ENCODE measurements around the gene RAB43.
"Not testable (repeated sequence)": the region's sequence is repeated elsewhere in the genome, so short reads cannot be mapped to it uniquely, and the experiment has no call there.

RAB43 gene

DNA sequence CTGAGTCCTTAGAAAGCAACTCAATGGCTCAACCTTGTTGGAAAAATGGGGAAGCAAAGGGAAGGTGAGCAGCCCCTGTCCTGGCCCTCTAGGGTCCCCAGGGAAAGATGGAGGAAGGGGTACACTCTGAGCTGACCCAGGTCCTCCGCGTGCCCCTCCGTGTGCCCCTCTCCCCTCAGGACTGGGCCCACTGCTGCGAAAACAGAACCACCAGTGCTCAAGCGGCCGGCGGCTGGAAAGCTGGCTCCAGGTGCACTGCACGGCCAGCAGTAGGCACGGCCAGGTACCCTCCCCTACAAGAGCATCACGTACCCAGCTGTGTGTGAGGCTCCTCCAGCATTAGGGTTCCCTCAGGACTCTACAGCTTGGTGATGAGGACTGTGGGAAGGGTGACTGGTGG, 26.3 kb downstream of the RAB43 start:
- no peak for DNase-seq (ENCODE audit: low read depth, low spot score)

DNA sequence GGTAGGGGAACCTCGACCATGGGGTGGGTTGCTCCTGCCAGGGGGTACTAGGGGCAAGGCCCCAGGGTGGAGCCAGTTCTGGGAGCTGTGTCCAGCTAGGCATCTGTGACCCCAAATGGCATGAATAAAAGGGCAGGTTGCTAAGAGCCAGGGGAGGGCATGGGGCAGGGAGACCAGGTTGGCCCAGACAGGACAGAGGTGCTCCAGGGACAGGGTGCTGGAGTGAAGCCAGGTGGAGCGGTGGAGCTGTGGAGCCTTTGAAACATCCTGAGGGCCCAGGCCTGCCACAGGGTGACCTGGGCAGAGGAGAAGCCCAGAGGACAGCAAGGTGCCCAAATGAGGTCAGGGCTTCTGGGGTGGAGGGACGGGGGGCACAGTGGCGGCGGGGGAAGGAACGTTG, 33.3 kb downstream of the RAB43 start:
- DNase-seq (ENCODE audit: low read depth, low spot score) = not testable (repeated sequence)

DNA sequence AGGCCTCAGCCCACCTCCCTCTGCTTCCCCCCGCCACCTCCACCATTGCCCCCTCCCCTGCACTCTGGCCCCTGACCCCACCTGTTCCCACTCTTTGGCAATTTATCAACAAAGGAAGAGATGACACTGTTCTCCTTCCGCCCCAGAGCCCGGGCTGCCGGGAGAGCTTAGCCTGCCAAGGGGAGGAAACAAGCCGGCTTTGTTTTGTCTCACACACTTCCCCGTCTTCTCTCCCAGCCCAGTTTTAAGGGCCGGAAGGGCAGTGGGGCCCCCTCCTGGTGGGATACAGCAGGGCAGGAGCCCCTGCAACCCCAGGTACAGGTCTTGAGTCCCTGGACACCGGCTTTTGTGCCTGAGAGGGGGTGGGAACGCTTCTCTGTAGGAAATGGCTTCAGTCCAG, 33.7 kb downstream of the RAB43 start:
- not testable (repeated sequence) for DNase-seq (ENCODE audit: low read depth, low spot score)

DNA sequence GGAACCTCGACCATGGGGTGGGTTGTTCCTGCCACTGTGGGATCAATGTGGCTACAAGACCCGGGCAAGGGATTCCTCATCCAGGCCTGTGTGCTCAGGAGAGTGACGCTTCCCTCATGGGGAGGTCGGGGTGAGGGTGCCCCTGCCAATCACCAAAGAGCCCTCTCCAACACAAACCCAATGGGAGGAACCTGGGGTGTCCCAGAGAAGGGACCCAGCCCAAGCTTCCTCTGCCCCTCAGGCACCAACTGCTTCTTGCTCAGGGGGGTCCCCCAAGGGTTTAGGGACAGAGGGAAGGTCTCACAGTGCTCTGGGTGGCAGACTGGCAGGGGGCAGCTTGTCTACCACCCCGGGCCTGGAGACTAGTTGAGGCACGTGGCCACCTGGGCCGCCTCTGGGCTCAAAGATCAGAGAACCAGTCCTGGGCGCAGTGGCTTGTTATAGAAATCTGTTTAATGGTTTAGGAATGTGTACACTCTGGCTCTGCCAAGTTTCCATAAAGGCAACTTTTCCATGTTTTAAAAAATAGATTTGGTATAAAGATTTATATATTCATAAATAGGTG, 34.4 kb downstream of the RAB43 start:
- DNase-seq (ENCODE audit: low read depth, low spot score) = no peak

DNA sequence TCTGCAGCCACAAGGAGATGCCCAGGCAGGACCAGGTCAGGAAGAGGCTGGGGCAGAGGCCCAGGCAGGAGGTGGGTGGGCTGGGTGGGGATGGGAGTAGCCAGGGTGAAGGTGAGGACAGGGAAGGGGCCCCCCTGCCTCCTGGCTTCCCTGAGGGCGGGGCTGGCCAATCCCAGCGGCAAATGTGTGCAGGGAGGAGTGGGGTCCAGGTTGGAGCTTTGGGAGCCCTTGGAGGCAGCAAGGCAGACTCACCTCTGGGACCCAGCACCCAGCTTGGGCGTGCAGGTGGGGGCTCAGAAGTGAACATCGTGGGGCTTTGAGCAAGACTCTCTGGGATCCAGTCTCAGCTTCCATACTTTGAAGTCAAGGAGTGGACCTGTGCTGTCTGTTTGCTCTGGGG, 35.8 kb downstream of the RAB43 start:
- DNase-seq (ENCODE audit: low read depth, low spot score) = no peak

DNA sequence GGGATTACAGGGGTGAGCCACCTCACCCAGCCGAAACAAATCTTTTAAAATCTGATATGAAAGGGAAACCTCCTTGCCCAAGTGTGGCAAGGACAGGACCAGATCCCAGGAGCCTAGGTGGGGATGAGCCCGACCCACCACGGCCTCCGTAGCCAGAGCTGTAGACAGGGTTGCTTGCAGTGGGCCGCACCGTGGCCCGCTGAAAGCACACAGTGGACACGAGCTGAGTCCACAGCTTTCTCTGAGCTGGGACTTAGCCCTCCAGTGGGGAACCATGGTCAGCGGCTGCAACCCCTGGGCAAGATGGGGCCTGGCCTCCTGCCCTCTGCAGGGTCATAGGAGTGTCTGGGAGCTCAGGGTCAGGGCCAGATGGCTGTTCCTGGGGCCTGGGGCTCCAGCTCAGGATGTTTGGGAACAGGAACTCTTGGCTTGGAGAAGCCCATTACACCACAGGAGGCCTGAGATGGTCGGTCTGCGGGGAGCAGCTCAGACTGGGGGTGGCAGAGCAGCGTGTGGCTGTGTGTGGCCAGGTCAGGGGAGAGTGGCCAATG, 36.4 kb downstream of the RAB43 start:
- DNase-seq (ENCODE audit: low read depth, low spot score) = no peak

DNA sequence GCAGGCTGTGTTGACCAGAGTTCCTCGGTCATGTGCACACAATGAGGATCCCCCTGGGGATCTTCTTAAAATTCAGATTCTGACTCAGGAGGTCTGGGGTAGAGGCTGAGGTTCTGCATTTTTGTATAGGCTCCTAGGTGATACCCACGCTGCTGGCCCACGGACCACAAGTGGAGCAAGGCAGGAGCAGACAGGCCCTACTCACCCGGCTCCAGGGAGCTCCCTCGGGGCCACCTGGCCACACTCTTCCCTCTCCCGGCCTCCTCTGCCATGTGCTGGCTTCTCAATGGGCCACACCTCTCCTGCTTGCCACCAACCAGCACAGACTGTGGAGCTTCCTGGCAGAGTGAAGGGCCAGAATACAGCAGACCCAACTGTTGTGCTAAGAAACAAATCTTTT, 37.1 kb downstream of the RAB43 start:
- no peak for DNase-seq (ENCODE audit: low read depth, low spot score)

DNA sequence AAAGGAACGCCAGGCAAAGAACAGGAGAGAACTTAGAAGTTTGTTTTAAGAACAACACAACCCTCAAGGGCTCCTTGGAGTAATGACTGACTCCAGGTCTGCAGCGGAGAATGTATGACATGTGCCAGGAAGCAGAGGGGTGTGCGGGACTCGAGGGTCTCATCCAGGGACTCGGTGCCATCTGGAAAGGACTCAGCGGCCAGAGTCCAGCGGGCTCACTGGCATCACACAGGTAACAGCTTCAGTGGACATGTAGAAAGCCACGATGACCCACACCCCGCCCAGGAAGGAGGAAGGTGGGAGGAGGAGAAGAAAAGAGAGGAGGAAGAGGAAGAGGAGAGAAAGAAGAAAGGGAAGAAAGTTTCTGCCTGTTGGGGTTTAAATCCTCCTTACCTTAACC, 39.6 kb downstream of the RAB43 start:
- no peak for DNase-seq (ENCODE audit: low read depth, low spot score)

DNA sequence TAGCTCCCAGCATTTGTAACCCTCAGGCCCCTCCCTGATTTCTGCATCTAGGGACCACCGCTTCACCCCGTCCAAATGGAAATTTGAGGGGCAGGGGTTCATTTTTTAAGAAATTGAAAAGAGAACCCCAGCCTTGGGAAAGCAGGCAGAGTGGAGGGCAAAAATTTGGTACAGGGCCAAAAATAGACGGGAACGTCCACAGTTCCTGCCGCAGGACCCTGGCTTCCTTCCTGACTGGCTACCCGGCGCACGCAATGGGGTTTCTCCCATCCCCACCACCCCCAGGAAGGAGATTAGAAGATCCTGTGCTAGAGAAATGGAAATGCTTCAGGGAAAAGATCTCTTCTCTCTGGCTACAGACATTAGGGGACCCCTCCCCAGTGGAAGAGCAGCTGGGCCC, 40.1 kb downstream of the RAB43 start:
- DNase-seq (ENCODE audit: low read depth, low spot score) = no peak

DNA sequence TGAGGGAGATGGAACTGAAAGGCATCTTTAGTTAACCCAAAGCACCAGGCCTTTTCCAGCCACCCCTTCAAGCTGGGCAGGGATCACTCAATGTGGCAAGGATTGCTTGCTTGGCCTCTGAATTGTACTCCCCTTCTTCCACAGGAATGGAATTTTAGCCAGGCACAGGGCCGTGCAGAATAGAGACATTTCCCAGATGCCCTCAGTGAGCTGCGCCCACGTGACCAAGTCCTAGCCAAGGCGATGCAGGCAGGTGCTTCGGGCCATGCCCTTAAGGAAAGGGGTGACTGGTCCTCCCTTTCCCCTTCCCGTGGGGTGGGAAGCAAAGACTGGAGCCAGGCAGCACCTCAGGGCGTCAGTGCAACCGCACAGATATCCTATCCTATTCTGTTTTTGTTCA, 43.1 kb downstream of the RAB43 start:
- DNase-seq (ENCODE audit: low read depth, low spot score) = no peak

DNA sequence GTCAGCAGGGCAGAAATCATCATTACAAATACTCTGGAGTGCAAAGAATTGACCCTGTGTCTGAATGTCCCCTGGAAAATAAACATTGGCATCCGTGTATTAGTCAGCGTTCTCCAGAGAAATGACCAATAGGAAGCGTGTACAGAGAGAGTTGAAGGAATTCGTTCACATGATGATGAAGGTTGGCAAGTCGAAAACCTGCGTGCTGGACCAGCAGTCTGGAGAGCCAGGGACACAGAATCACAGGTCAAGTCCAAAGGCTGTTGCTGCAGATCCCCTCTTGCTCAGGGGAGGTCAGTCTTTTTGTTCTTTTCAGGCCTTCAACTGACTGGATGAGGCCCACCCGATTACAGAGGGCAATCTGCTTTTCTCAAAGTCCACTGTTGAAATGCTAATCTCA, 44.4 kb downstream of the RAB43 start:
- no peak for DNase-seq (ENCODE audit: low read depth, low spot score)

DNA sequence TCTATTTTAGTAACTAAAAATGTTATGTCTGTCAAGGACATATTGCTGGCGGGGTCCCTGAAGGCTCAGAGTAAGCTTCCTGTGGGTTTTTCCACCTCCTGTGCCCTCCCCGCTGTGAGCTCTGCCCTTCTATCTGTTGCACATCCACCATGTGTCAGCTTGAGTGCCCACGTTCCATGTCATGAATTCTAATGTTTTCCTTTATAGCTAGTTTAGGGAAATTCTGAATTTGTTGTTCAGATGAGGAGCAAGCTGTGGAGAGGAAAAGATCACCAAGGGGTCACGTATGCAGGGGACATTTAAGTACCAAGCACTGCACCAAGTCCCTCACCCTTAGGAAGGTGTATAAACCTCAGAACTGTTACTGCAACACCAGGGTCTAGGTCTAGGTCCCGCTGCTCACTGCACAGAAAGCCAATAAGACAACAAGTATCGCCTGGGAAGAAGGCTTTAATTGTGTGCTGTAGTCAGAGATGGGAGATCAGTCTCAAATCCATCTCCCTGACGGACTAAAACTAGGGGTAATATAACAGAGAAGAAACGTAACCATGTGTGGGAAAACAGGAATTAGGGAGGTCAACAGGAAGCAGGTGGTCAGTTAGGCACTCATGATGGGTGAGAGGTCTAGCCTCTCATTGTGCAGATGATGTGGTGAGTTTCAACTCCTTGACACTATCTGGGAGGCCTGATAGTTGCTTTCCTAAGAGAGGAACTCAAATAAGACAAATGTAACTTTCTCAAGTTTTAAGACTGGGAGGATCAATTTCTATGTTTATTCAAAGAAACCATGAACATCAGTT, 51.3 kb downstream of the RAB43 start:
- DNase-seq (ENCODE audit: low read depth, low spot score) = no peak

DNA sequence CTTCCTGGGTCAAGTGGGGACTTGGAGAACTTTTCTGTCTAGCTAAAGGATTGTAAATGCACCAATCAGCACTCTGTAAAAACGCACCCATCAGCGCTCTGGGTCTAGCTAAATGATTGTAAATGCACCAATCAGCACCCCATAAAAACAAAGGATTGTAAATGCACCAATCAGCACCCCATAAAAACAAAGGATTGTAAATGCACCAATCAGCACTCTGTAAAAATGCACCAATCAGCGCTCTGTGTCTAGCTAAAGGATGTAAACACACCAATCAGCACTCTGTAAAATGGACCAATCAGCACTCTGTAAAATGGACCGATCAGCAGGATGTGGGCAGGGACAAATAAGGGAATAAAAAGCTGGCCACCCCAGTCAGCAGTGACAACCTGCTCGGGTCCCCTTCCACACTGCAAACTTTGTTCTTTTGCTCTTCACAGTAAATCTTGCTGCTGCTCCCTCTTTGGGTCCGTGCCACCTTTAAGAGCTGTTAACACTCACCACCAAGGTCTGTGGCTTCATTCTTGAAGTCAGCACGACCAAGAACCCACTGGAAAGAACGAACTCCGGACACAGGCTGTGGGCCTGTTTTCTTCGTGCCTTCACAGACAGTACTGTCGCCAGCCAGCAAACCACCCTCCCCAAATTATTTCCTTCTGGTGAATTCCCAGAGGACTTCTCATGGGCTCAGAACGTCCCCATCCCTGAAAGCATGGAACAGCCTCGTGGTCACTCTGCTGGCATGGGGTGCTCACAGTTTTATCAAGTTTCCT, 52.1 kb downstream of the RAB43 start:
- DNase-seq (ENCODE audit: low read depth, low spot score) = not testable (repeated sequence)

DNA sequence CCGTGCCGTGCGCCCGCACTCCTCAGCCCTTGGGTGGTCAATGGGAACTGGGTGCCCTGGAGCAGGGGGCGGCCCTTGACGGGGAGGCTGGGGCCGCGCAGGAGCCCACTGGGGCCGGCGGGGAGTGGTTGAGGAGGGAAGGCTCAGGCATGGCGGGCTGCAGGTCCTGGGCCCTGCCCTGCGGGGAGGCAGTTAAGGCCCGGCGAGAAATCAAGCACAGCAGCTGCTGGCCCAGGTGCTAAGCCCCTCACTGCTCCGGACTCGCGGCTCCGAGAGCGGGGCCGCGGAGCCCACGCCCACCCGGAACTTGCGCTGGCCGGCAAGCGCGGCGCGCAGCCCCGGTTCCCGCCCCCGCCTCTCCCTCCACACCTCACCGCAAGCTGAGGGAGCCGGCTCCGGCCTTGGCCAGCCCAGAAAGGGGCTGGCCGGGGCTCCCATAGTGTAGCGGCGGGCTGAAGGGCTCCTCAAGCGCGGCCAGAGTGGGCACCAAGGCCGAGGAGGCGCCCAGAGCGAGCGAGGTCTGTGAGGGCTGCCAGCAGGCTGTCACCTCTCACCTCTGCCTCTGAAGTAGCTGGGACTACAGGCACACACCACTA, 53.2 kb downstream of the RAB43 start:
- no peak for DNase-seq (ENCODE audit: low read depth, low spot score)

DNA sequence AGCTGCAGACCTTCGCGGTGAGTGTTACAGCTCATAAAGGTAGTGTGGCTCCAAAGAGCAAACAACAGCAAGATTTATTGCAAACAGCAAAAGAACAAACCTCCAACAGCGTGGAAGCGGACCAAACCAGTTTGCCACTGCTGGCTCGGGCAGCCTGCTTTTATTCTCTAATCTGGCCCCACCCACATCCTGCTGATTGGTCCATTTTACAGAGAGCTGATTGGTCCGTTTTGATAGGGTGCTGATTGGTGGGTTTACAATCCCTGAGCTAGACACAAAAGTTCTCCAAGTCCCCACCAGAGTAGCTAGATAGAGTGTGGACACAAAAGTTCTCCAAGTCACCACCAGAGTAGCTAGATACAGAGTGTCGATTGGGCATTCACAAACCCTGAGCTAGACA, 53.9 kb downstream of the RAB43 start:
- DNase-seq (ENCODE audit: low read depth, low spot score) = not testable (repeated sequence)

DNA sequence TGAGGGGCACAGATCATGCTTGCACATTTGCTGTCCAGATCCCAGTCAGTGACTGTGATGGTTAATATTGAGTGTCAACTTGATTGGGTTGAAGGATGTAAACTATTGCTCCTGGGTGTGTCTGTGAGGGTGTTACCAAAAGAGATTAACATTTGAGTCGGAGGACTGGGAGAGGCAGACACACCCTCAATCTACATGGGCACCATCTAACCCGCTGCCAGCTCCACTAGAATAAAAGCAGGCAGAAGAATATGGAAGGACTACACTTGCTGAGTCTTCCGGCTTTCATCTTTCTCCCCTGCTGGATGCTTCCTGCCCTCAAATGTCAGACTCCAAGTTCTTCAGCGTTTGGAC, 55.9 kb downstream of the RAB43 start:
- DNase-seq (ENCODE audit: low read depth, low spot score) = no peak

DNA sequence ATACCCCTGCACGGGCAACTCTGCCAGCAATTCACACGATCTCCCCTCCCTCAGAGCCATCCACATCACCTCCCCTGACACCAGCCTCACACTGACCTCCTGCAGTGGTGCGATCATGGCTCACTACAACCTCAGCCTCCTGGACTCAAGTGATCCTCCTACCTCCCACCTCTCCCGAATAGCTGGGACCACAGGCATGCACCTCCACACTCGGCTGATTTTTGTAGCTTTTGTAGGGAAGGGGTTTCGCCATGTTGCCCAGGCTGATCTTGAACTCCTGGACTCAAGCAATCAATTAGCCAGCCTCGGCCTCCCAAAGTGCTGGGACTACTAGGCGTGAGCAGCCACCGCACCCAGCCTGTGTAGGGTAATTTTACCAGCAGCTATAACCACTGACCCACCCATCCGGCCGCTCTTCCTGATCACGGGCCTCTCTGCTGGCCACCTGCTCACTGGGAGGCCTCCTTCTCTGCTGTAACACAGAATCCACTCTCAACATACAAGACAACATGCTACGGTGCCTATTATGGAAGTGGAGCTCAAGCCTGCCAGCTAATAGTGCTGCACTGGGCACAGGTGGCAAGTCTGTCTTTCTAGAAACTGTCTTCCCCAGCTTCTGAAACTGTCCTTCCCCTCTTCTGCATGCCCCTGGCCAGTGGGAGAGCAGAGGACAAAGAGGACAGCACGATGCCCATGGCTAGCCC, 56.4 kb downstream of the RAB43 start:
- DNase-seq (ENCODE audit: low read depth, low spot score) = no peak

DNA sequence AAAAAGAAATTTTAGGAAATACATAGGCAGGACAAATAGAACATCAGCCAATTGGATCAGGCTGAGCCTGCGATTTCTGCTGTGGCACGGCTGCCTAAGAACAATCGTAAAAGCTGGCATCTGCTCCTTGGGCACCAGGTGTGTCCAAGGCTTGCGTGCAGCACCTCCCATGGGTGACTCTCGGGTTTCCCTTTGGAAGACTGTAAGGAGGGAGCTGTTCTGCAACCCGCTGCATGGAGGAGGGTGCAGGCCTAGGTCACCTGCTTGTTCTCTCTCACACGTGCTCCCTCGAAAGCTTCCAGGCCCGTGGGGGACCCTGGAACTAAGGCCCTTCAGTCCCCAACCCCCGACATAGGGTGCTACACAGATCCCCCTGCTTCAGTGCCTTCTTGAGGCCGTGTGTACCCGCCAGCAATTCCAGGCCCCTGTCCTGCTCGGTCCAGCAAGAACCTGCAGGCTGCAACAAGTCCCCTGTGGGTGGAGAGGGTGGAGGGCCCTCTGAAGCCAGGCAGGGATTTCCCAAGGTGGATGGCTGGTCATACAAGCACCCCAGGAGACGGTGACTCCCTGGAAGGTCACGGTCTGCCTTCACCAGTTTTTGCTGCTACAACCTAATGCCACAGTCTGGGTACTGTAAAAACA, 57.6 kb downstream of the RAB43 start:
- DNase-seq (ENCODE audit: low read depth, low spot score) = no peak

DNA sequence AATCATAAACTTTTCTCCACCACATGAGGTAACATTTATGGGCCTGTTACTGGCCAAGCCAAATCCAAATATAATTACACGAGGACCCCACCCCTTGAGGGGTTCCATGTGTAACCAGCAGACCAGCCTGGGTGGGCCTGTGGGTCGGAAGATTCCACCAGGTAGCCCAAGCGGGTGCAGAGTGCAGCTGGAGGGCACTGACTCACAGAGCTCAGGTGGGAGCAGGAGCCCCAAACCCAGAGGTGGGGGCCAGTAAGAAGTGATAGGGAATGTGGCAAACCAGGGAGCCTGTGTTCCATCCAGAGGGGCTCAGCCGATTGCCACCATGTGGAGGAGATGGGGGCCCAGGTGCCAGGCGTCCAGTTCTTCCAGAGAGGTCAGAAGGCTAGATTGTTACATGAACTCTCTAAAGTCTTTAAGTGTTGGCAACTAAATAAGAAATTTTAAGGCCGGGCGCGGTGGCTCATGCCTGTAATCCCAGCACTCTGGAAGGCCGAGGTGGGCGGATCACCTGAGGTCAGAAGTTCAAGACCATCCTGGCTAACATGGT, 58.4 kb downstream of the RAB43 start:
- no peak for DNase-seq (ENCODE audit: low read depth, low spot score)

DNA sequence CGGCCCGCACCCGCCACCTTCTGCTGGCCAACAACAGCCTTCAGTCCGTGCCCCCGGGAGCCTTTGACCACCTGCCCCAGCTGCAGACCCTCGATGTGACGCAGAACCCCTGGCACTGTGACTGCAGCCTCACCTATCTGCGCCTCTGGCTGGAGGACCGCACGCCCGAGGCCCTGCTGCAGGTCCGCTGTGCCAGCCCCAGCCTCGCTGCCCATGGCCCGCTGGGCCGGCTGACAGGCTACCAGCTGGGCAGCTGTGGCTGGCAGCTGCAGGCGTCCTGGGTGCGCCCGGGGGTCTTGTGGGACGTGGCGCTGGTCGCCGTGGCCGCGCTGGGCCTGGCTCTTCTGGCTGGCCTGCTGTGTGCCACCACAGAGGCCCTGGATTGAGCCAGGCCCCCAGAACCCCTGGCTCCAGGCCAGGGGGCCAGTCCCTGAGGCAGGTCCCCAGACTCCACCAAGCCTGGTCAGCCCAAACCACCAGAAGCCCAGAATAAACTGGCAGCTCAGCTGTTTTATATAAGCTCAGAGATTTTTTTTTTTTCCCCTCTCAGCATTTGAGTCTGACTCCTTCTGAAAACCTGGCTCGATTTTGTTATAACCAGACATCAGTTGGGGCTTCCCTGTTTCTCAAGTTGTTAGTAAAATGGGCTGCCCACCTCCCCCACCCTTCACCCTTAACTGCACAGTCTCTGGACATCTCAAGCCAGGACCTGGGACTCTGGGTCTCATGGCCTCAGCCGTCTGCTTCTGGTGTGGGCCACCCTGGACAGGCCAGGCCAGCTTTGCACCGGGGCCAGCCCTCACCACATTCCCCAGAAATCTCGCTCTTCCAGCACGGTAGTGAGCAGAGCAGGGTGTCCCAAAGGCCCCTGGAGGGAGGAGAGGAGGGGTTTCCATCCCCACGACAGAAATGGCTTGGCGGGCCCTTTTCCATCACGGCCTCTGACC, 59.4 kb downstream of the RAB43 start:
- no peak for DNase-seq (ENCODE audit: low read depth, low spot score)

Data from smooth muscle cell of the brain vasculature (primary cell).